ENCODE data around the gene CROCC2.

CROCC2 gene

DNA sequence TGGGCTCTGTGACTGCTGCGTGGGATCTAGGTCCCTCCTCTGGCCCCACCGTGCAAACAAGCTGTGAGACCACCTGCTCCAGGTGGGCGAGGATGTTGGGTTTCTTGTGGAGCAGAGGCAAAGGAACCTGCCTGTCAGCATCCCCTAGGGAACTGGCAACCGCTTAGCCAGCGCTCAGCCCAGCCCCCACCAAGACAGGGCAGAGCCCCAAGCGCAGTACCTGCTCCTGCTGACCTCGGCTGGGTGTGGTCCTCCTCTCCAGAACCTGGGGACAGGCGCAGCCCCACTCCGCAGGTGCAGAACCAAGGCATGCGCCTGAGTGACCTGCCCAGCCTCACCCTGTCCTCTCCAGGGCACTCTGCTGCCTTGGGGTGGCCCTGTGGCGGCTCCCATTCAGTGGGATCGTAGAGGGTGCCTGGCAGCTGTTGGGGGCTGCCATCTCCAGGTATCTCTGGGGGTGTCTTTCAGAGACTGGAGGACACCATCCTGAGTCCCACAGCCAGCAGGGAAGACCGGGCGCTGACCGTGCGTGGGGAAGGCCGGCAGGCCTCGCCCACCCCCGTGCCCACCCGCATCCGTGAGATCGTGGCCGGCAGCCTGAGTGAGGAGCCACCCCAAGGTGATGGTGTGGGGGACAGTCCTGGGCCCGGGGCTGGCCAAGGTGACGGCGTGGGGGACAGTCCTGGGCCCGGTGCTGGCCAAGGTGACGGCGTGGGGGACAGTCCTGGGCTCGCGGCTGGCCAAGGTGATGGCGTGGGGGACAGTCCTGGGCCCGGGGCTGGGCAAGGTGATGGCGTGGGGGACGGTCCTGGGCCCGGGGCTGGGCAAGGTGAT lies 12.3 kb downstream of the CROCC2 start:
- peak; percentile 6 for DNase-seq
- no peaks in the 10 kb centered on the region for H3K27me3 ChIP-seq (ENCODE audit: insufficient read depth, low read depth, severe bottlenecking)
- H3K36me3 ChIP-seq: no peaks in the 10 kb centered on the region
- TF ChIP-seq, protein P1, sequence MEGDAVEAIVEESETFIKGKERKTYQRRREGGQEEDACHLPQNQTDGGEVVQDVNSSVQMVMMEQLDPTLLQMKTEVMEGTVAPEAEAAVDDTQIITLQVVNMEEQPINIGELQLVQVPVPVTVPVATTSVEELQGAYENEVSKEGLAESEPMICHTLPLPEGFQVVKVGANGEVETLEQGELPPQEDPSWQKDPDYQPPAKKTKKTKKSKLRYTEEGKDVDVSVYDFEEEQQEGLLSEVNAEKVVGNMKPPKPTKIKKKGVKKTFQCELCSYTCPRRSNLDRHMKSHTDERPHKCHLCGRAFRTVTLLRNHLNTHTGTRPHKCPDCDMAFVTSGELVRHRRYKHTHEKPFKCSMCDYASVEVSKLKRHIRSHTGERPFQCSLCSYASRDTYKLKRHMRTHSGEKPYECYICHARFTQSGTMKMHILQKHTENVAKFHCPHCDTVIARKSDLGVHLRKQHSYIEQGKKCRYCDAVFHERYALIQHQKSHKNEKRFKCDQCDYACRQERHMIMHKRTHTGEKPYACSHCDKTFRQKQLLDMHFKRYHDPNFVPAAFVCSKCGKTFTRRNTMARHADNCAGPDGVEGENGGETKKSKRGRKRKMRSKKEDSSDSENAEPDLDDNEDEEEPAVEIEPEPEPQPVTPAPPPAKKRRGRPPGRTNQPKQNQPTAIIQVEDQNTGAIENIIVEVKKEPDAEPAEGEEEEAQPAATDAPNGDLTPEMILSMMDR (IDR thresholded peaks at IDR 0.05; ENCODE audit: low read depth, low read length): no peak
- no peaks in the 10 kb centered on the region for H3K9me3 ChIP-seq (ENCODE audit: severe bottlenecking)
- H3K4me3 ChIP-seq (ENCODE audit: low read depth, low read length): no peak overlapping the region
- H3K27ac ChIP-seq: no peak overlapping the region

DNA sequence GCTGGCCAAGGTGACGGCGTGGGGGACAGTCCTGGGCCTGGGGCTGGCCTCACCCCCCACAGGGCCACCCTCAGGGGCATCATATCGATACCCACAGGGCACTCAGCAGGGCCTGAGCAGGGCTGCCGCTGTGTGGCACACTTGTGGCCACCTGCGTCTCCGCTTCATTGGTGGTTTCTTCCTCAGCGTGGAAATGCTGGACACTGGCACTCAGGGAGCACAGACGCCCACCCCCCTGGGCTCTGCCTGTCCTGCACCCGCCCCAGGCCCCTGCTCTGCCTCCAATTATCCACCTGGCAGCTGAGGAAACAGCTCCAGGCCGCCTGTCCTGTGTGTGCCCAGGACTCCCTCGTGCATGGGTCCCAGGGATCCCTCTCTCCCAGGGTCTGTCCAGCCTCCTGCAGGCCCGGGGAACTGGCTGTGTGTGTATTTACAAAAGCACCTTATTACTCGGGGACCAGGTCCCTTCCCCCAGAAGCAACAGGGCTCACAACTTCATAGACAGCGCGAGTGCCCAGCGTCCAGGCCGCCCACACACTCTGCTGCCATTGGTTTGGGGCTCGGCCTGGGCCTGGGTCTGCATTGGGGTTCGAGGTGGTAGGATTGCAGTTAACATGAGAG lies 13.1 kb downstream of the CROCC2 start:
- H3K36me3 ChIP-seq: no peaks in the 10 kb centered on the region
- peak; percentile 5 for DNase-seq
- H3K27me3 ChIP-seq (ENCODE audit: insufficient read depth, low read depth, severe bottlenecking): no peaks in the 10 kb centered on the region
- H3K9me3 ChIP-seq (ENCODE audit: severe bottlenecking): no peaks in the 10 kb centered on the region
- no peak overlapping the region for H3K27ac ChIP-seq
- TF ChIP-seq, protein P1 (IDR thresholded peaks at IDR 0.05; ENCODE audit: low read depth, low read length): no peak
- H3K4me3 ChIP-seq (ENCODE audit: low read depth, low read length): no peak overlapping the region

DNA sequence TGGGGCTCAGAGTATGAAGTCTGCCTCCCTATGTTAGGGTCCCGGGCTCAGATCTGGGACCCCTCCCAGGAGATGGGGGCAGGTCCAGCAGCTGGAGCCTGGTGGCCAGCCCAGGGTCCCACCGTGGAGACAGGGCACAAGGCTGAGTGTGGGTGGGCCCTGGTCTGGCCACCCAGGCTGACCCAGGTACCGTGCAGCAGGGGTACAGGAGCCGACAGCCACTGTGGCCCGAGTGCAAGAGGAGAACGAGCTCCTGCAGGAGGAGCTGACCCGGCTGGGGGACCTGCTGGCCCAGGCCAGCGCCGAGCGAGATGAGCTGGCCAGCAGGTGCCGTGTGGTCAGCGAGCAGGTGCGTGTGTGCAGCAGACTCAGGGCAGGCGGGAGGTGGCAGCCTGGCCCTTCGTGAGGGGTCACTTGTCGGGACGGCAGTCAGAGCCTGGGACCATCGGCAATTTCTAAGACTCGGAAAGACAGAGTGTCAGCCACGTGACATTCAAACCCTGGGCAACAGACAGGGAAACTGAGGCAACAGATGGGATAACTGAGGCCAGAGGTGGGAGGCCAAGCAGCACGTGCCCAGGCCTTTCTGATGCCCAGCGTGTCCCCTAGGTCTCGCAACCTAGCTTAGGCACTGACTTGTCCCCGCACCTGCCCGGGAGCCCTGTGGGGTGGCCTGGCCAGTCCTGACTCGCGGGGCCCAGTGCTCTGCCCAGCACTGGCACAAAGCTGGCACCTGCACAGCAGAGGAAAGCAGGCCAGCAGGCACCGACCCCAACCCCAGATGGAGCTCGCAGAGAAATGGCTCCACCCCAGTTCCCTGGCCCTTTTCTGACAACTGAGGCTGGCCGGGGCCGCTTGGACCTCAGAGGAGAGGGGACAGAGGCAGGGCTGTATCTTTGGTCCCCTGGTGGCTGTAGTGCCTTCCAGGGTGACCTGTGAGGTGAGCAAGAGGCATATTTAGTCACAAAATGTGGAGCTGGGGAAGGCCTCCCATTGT lies 13.9 kb downstream of the CROCC2 start:
- TF ChIP-seq, protein P1 (IDR thresholded peaks at IDR 0.05; ENCODE audit: low read depth, low read length): no peak
- no peaks in the 10 kb centered on the region for H3K36me3 ChIP-seq
- no peak overlapping the region for H3K27ac ChIP-seq
- H3K9me3 ChIP-seq (ENCODE audit: severe bottlenecking): no peaks in the 10 kb centered on the region
- H3K4me3 ChIP-seq (ENCODE audit: low read depth, low read length): no peak overlapping the region
- peak; percentile 4 for DNase-seq
- no peaks in the 10 kb centered on the region for H3K27me3 ChIP-seq (ENCODE audit: insufficient read depth, low read depth, severe bottlenecking)

DNA sequence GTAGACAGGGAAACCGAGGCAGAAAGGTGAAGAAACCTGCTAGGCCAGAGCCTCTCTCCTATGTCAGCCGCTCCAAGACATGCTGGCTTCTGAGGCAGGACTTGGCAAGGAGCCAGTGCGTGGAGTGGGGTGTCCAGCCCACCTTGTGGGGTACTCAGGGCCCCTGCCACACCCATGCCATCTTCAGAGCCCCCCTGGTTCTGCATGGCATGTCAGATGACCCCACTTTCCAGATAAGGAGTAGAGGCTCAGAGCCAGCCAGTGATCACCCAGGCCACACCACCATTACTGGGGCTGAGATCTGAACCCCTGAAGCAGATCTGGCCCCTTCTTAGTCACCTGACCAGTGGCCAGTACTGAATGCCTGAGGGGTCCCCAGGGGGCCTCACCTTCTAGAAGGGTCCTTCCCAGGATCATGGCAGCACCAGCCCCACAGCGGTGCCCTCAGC lies 14.7 kb downstream of the CROCC2 start:
- Histone ChIP-seq H3K9me3 (ENCODE audit: severe bottlenecking) (no peaks in the 10 kb centered on the region), H3K4me3 (ENCODE audit: low read depth, low read length) (no peak overlapping the region), H3K27ac (no peak overlapping the region), H3K27me3 (ENCODE audit: insufficient read depth, low read depth, severe bottlenecking) (no peaks in the 10 kb centered on the region), H3K36me3 (no peaks in the 10 kb centered on the region)
- TF ChIP-seq, protein P1 (IDR thresholded peaks at IDR 0.05; ENCODE audit: low read depth, low read length): no peak
- peak; percentile 3 for DNase-seq

DNA sequence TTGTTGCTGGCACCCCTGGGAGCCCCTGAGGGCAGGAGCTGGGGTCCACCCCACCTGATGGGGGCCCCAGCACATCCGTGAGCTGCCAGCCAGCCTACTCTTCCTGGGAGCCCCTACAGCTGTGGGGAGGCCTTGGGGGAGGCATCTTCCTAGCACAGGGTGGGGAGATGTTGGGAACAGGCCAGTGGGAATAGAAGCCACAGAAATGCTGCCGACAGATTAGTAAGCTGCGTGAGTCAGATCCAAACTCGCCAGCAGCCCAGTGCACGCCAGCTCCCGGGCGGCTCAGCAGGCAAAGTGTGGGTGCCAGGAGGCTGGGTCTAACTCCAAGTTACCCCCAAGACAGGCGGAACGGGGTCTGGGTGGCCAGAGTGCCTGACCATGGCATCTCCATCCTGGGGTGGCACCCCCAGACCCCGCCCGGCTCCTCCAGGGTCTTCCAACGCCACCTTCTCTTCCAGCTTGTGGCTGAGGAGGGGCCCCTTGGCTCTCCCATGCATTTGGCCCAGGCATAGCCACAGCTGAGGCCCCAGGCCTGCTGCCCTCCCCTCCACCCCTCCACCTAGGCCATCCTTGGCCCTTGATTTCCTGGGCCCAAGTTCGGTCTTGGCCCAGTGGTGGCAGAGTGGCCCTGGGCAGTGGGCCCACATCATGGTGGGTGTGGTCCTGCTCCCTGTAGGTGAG lies 15.3 kb downstream of the CROCC2 start:
- Histone ChIP-seq H3K4me3 (ENCODE audit: low read depth, low read length) (no peak overlapping the region), H3K27ac (no peak overlapping the region), H3K36me3 (no peaks in the 10 kb centered on the region), H3K9me3 (ENCODE audit: severe bottlenecking) (no peaks in the 10 kb centered on the region), H3K27me3 (ENCODE audit: insufficient read depth, low read depth, severe bottlenecking) (no peaks in the 10 kb centered on the region)
- TF ChIP-seq, protein P1 (IDR thresholded peaks at IDR 0.05; ENCODE audit: low read depth, low read length): no peak
- DNase-seq: peak; percentile 4

All from WERI-Rb-1 (cell line).